ENCODE data around the gene SLX1B.
"Not testable (repeated sequence)": the region's sequence is repeated elsewhere in the genome, so short reads cannot be mapped to it uniquely, and the experiment has no call there.

SLX1B gene

GRCh38 chr16:29454269-29454668 lies at the start of gene SLX1B, which contains the start of gene BOLA2:
Gene SLX1B (plus strand): TSS chr16:29454533.
Gene BOLA2 (minus strand): TSS chr16:29454351. CDS start chr16:29454253, 98 bp downstream.
- DNase-seq: not testable (repeated sequence)

GRCh38 chr16:29405249-29405648 lies 49.1 kb upstream of the SLX1B start:
- DNase-seq: peak; percentile 30

- not testable (repeated sequence) for DNase-seq
These were observed 30.7 kb upstream of the SLX1B start for GRCh38 chr16:29423587-29423986.

DNA sequence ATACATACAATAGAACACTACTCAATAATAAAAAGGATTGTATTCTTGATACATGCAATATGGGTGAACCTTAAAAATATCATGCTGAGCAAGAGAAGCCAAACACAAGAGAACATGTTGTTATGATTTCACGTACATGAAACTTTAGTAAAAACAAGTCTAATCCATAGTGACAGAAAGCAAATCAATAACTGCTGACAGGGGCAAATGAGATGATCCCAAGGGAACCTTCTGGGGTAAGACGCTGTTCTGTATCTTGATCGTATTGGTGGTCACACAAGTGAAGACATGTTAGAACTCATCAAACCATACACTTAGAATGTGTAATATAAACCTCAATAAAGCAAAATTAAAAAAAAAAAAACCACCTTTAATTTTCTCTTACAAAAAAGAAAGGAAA lies 28.9 kb upstream of the SLX1B start:
- not testable (repeated sequence) for DNase-seq

- not testable (repeated sequence) for DNase-seq
These were observed 579 bp upstream of the SLX1B start for GRCh38 chr16:29453754-29454153.

- DNase-seq: not testable (repeated sequence)
These were observed 495 bp downstream of the SLX1B start for GRCh38 chr16:29454828-29455227.

- DNase-seq: not testable (repeated sequence)
These were observed 3.3 kb downstream of the SLX1B start for GRCh38 chr16:29457660-29458059.

DNA sequence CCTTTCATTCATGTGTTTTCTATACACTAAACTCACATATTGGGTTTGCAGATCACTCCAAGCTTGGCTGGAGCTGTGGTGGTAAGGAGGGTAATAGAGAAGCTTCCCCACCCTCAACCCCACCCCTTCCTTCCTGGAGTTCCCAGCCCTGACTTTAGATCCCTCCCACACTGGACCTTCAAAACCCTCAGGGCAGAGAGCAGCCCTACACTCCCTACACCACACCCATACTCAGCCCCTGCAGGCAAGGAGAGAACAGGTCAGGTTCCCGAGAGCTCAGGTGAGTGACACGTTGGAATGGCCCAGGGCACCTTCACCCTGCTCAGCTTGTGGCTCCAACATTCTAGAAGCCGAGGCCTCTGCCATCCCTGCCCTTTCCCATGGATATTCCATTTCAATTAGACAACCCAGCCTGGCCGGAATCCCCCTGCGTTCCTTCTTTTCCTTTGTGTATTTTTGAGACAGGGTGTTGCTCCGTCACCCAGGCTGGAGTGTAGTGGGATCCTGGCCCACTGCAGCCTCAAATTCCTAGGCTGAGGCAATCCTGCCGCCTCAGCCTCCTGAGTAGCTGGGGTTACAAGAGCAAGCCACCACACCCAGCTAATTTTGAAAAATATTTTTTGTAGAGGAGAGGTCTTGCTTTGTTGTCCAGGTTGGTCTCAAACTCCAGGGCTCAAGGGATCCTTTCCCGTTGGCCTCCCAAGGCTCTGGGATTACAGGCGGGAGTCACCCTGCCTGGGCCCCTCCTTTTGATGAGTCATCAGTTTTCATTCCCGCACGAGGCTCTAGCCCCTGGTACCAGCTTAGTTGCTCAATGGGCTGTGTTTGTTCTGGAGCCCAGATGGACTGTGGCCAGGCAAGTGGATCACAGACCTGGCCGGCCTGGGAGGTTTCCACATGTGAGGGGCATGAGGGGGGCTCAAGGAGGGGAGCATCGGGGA lies 5.6 kb downstream of the SLX1B start, which contains the start of gene SULT1A4:
TSS of gene SULT1A4 (plus strand) at position 208 of the 941 bp plus-strand sequence. CDS start 1,473 bp downstream, outside the sequence.
- DNase-seq: not testable (repeated sequence)

DNA sequence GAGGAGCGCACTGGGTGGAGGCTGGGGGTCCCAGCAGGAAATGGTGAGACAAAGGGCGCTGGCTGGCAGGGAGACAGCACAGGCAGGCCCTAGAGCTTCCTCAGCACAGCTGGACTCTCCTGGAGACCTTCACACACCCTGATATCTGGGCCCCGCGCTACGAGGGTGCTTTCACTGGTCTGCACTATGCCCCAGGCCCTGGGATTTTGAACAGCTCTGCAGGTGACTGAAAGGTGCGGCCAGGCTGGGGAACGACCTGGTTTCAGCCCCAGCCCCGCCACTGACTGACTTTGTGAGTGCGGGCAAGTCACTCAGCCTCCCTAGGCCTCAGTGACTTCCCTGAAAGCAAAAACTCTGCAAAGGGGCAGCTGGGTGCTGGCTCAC lies 6.3 kb downstream of the SLX1B start:
- not testable (repeated sequence) for DNase-seq

DNA sequence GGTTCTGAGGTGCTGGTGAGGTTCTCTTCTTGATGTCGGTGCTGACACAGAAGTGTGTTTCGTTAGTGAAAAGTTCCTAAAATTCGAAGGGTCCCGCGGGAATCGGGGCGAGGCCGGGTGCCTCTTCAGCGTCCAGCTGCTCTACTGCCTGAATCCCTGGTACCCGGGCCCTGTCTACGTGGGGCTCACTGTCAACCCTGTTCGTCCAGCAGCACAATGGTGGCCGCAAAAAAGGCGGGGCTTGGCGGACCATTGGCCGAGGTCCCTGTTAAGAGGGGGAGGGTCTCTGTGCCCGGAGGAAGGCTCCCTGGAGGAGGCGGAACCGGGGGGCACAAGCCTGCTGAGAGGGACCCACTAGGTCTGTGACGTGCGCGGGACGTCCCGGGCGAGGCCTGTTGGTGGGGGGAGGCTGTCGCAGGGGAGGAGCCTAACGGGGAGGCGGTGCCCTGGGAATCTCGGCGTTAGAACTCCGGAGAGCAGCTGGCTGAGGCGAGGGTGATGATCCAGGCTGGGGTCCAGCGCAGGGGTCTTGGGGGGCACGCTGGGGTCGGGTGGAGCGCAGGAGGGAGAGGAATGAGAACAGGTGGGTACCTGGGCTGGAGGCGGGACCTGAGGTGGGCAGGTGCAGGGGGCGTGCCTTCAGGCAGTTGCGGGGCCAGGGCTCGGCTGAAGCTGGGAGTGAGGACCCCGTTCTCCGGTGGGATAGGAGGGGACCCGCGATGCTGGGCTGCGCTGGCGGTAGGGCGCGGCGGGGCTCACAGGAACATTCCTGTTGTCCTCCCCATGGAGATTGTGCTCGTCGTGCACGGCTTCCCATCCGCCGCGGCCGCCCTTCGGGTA lies 11.9 kb downstream of the SLX1B start:
- DNase-seq: not testable (repeated sequence)

DNA sequence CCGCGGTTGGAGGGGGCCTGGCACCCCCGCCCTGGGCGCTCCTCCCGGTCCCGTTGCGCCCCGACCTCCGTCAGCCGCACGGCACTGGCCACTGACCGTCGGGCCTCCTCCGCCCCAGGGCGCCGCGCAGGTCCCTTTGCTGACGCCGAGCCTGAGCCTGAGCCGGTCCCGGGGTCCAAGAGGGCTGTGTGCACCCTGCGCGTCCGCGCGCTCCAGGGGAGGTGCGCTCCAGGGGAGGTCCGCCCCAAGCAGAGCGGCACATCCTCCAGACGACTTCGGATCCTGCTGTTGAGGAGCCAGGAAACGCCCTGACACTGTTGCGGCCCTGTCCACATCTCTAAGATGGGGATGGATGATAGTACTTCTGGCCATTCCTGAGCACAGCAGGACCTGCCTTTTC lies 12.6 kb downstream of the SLX1B start:
- not testable (repeated sequence) for DNase-seq

- DNase-seq: not testable (repeated sequence)
These were observed 13.5 kb downstream of the SLX1B start for GRCh38 chr16:29467654-29468366.

GRCh38 chr16:29469660-29470059 lies 15.3 kb downstream of the SLX1B start:
- not testable (repeated sequence) for DNase-seq

- DNase-seq: not testable (repeated sequence)
These were observed 17.7 kb downstream of the SLX1B start for GRCh38 chr16:29472065-29472464.

GRCh38 chr16:29482276-29482675 lies 27.9 kb downstream of the SLX1B start:
- DNase-seq: not testable (repeated sequence)

DNA sequence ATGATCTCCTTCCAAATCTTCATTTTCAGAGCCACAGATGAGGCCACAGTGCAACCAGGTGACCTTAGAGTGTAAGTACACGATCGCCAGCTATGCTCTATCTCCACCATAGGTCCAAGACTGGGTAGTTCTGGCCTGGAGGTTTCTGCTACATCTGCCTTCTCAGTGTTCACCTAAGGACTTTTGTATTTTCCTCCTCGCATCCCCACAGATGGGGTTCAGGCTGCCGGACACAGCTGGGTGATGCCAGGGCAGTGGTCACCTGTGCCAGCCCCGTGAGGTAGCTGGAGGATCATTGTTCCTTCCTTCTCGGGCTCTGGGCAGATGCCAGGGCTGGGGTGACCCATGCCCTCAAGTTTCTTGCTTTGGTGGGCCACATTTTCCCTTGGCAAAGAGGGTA lies 52.0 kb downstream of the SLX1B start, which contains the start of gene NPIPB12:
TSS of gene NPIPB12 (minus strand) at position 101 of the 400 bp plus-strand sequence.
- not testable (repeated sequence) for DNase-seq
